Suprapubic skin (tissue), 4 donors: ENCODE measurements around the gene SCFD1. TPM values are rescaled to one million over a fixed set of nuclear protein-coding genes. Genes with fewer than 3 reads are reported as not detected.

Source experiments
- DNase-seq, 2 donors: peaks; one replicate each; pipeline ENCODE4 v3.0.0-alpha.2; 2019; ENCODE audit warnings: low spot score in 2 of 2
- H3K27ac ChIP-seq: fragments of 200-600 bp; sonication (generic); one replicate; pipeline ENCODE4 v1.5.1; 2019
- H3K27me3 ChIP-seq: fragments of 200-600 bp; sonication (generic); one replicate; pipeline ENCODE4 v1.5.1; 2019
- H3K36me3 ChIP-seq: fragments of 200-600 bp; sonication (generic); one replicate; pipeline ENCODE4 v1.5.1; 2019
- H3K4me1 ChIP-seq: fragments of 200-600 bp; sonication (generic); one replicate; pipeline ENCODE4 v1.5.1; 2019
- H3K4me3 ChIP-seq: fragments of 200-600 bp; sonication (generic); one replicate; pipeline ENCODE4 v1.5.1; 2019; ENCODE audit warnings: mild to moderate bottlenecking
- H3K9me3 ChIP-seq: fragments of 200-600 bp; sonication (generic); one replicate; pipeline ENCODE4 v1.5.1; 2019
- EP300 ChIP-seq: sonication (generic); formaldehyde crosslinking; IDR thresholded peaks from one replicate; pipeline ENCODE4 v1.6.1; 2017; ENCODE audit warnings: antibody characterized with exemption
- POLR2A ChIP-seq, 2 donors: fragments of 450-650 bp; IDR thresholded peaks; one replicate each; pipeline ENCODE4 v1.6.1; 2017; ENCODE audit warnings: antibody characterized with exemption in 2 of 2, mild to moderate bottlenecking in 2 of 2, moderate library complexity in 2 of 2
- POLR2AphosphoS5 ChIP-seq, 3 donors: sonication (generic); formaldehyde crosslinking; IDR thresholded peaks; one replicate each; pipeline ENCODE4 v1.6.1; 2017; ENCODE audit warnings: antibody characterized with exemption in 3 of 3
- WGBS: methylation state at CpG from one replicate; pipeline ENCODE4 v1.1.5; 2018; 5-methylcytosine and 5-hydroxymethylcytosine counted together
- total RNA-seq, 4 donors: library from RNA; depleted of rRNA; stranded (reverse); fragments of >200 nt; gene quantifications; one replicate each; pipeline ENCODE4 v1.1.0, GENCODE V29; 2016
- TF ChIP-seq, protein P1 (sequence below), 2 donors: fragments of 200-600 bp in 1 of 2; fragments of 450-650 bp in 1 of 2; sonication (generic) in 1 of 2; IDR thresholded peaks; one replicate each; pipeline ENCODE4 v1.5.1; 2016 to 2019; ENCODE audit warnings: antibody characterized with exemption in 2 of 2, mild to moderate bottlenecking in 1 of 2, moderate library complexity in 1 of 2

SCFD1 gene
- total RNA-seq, 4 donors from 2014 or later: 26.4 to 84.2 (median 49.9) TPM

DNA sequence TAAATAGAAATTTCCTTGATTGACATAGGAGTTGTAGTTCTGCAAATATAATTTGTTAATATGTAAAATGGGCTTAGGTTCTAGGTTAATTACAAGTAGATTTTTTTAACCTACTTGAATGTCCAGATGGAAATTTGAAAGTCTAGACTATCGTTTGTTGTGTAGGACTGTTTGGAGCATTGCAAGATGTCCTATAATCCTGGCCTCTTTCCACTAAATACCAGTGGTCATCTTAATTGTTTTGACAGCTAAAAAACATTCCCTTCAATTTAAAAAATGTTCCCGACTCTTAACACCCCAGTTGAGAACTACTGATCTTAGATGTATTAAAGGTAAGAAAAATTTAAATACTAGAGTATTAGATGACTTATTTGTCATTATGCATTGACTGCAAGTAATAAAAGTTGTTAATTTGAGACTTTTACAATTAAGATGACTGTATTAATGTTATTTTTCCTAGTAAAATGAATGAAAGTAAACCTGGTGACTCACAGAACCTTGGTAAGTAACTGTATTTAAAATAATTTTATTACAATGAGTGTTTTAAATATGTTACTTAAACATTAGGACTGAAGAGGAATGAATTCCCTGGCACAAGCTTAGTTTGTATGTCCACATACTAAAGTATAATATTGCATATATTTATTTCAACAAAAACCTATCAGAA is 41.4 kb upstream of the SCFD1 start:
- Histone ChIP-seq H3K4me3 (no peak overlapping the region), H3K27ac (no peak overlapping the region), H3K9me3 (no peaks in the 10 kb centered on the region), H3K27me3 (no peaks in the 10 kb centered on the region), H3K36me3 (peaks cover 5% of the 10 kb centered on the region), H3K4me1 (no peaks in the 10 kb centered on the region)
- TF ChIP-seq EP300 (no peak), POLR2AphosphoS5 (IDR thresholded peaks at IDR 0.05) (no peak), POLR2A (IDR thresholded peaks at IDR 0.05) (no peak)
- TF ChIP-seq, protein P1, sequence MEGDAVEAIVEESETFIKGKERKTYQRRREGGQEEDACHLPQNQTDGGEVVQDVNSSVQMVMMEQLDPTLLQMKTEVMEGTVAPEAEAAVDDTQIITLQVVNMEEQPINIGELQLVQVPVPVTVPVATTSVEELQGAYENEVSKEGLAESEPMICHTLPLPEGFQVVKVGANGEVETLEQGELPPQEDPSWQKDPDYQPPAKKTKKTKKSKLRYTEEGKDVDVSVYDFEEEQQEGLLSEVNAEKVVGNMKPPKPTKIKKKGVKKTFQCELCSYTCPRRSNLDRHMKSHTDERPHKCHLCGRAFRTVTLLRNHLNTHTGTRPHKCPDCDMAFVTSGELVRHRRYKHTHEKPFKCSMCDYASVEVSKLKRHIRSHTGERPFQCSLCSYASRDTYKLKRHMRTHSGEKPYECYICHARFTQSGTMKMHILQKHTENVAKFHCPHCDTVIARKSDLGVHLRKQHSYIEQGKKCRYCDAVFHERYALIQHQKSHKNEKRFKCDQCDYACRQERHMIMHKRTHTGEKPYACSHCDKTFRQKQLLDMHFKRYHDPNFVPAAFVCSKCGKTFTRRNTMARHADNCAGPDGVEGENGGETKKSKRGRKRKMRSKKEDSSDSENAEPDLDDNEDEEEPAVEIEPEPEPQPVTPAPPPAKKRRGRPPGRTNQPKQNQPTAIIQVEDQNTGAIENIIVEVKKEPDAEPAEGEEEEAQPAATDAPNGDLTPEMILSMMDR (IDR thresholded peaks at IDR 0.05): no peak
- 92% methylated on average over 2 of the region's 2 CpGs for WGBS
- DNase-seq: no peak

DNA sequence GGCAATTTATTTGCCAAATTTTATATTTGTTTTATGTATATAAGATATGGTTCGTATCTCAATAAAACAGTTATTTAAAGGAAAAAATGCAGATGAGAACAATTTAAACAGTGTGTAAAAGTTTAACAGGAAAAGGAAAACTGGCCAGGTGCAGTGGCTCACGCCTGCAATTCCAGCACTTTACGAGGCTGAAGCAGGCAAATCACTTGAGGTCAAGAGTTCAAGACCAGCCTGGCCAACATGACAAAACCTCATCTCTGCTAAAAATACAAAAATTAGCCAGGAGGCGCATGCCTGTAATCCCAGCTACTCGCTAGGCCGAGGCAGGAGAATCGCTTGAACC is 40.9 kb upstream of the SCFD1 start:
- H3K4me1 ChIP-seq: no peaks in the 10 kb centered on the region
- H3K27me3 ChIP-seq: no peaks in the 10 kb centered on the region
- no peak for TF ChIP-seq POLR2A (IDR thresholded peaks at IDR 0.05)
- TF ChIP-seq, protein P1 (IDR thresholded peaks at IDR 0.05): no peak
- no peak for TF ChIP-seq EP300
- TF ChIP-seq POLR2AphosphoS5 (IDR thresholded peaks at IDR 0.05): no peak
- no peak overlapping the region for H3K4me3 ChIP-seq
- peaks cover 5% of the 10 kb centered on the region for H3K36me3 ChIP-seq
- H3K27ac ChIP-seq: no peak overlapping the region
- H3K9me3 ChIP-seq: no peaks in the 10 kb centered on the region
- WGBS: 94% methylated on average over 7 of the region's 7 CpGs
- DNase-seq: no peak

DNA sequence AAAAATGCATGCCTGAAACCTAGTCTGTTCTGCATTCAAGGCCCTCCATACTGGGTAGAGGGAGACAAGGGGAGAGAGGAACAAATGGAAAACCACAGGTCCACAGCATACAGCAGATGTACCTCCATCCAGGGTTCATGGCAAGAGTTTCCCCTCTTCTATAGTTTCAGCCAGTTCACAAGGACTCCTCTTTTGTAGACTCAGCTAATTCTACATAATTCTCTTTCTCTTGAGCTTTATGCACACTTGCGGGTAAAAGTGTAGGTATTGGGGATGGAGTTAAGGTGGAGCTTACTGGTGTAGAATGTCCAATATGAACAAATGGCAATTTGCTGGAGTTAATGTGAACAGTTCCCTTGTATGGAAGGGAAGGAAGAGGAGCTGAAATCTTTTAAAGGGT is 39.7 kb upstream of the SCFD1 start:
- TF ChIP-seq, protein P1 (IDR thresholded peaks at IDR 0.05): no peak
- TF ChIP-seq EP300 (no peak), POLR2A (IDR thresholded peaks at IDR 0.05) (no peak), POLR2AphosphoS5 (IDR thresholded peaks at IDR 0.05) (no peak)
- Histone ChIP-seq H3K4me1 (no peaks in the 10 kb centered on the region), H3K4me3 (no peak overlapping the region), H3K27ac (no peak overlapping the region), H3K27me3 (no peaks in the 10 kb centered on the region), H3K9me3 (no peaks in the 10 kb centered on the region), H3K36me3 (peaks cover 9% of the 10 kb centered on the region)
- 94% methylated on average over 1 of the region's 1 CpG for WGBS
- DNase-seq: no peak

DNA sequence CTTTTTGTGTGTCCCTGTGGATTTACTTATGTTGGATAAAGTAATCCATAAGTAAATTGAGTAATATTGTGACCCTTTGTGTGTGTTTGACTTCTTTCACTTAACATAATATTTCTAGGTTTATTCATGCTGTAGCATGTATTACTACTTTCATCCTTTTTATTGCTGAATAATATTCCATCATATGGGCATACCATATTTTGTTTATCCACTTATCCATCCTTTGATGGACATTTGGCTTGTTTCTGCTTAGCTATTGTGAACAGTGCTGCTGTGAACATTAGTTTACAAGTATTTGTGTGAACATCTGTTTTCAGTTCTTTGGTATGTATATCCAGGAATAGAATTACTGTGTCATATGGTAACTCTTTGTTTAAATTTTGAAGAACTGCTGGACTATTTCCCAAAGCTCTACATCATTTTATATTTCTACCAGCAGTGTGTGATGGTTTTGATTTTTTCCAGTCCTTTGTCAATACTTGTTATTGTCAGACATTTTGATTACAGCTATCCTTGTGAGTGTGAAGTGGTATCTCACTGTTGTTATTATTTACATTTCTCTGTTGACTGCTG is 38.0 kb upstream of the SCFD1 start:
- Histone ChIP-seq H3K27me3 (no peaks in the 10 kb centered on the region), H3K4me1 (no peaks in the 10 kb centered on the region), H3K9me3 (no peaks in the 10 kb centered on the region), H3K27ac (no peak overlapping the region), H3K4me3 (no peak overlapping the region), H3K36me3 (peaks cover 15% of the 10 kb centered on the region)
- TF ChIP-seq POLR2AphosphoS5 (IDR thresholded peaks at IDR 0.05): no peak
- no peak for TF ChIP-seq EP300
- TF ChIP-seq POLR2A (IDR thresholded peaks at IDR 0.05): no peak
- TF ChIP-seq, protein P1 (IDR thresholded peaks at IDR 0.05): no peak
- no peak for DNase-seq

DNA sequence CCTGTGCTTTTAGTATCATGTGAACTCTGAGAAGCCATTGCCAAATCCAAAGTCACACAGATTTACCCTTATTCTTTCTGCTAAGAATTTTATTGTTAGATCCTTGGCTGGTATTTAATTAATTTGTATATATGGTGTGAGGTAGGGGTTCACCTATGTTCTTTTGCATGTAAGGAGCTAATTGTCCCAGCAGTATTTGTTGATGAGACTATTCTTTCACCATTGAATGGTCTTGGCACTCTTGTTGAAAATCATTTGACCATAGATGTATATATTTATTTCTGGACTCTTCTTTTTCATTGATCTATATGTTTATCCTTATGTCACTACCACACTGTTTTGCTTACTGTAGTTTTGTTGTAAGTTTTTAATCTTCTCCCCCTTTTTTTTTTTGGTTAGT is 36.9 kb upstream of the SCFD1 start:
- no peak for DNase-seq
- Histone ChIP-seq H3K27me3 (no peaks in the 10 kb centered on the region), H3K36me3 (peaks cover 23% of the 10 kb centered on the region), H3K27ac (no peak overlapping the region), H3K9me3 (no peaks in the 10 kb centered on the region), H3K4me1 (no peaks in the 10 kb centered on the region), H3K4me3 (no peak overlapping the region)
- TF ChIP-seq POLR2A (IDR thresholded peaks at IDR 0.05): no peak
- TF ChIP-seq POLR2AphosphoS5 (IDR thresholded peaks at IDR 0.05): no peak
- TF ChIP-seq, protein P1 (IDR thresholded peaks at IDR 0.05): no peak
- TF ChIP-seq EP300: no peak
